ENCODE data around the gene NTN1. TPM values are rescaled to one million over a fixed set of nuclear protein-coding genes. Genes with fewer than 3 reads are reported as not detected.
A peak's percentile ranks its signal among the peaks of the same experiment; 100 is the strongest.

The NTN1 gene
- total RNA-seq, 2 experiments from 2014 or later, result 0.09 TPM; not detected in 1

DNA sequence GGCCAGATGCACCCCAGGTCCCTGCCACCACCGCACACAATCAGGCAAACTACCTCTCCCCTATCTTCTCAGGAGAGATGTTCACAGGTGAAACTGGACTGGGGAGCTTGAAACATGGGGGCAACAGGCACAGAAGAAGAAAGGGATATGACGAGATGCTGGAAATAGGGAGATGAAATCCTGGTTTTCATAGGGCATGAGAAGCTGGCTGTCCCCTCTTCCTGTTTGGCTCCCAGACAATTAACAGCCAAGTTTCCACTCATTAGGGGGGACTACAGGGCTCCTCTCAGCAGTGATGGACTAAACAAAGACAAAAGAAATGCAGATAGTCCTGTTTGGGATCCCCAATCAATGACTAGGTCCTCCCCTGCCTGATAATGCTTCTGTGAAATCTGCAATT lies 266.0 kb downstream of the NTN1 start:
- Mint-ChIP-seq H3K27me3 (no peaks in the 10 kb centered on the region), H3K4me1 (peaks cover 22% of the 10 kb centered on the region), H3K9me3 (no peaks in the 10 kb centered on the region), H3K27ac (no peak overlapping the region), H3K36me3 (no peaks in the 10 kb centered on the region), H3K4me3 (no peak overlapping the region)
- no peak for ATAC-seq (ENCODE audit: low read depth)
- no peak for DNase-seq
- POLR2A ChIA-PET, result no interaction called here

DNA sequence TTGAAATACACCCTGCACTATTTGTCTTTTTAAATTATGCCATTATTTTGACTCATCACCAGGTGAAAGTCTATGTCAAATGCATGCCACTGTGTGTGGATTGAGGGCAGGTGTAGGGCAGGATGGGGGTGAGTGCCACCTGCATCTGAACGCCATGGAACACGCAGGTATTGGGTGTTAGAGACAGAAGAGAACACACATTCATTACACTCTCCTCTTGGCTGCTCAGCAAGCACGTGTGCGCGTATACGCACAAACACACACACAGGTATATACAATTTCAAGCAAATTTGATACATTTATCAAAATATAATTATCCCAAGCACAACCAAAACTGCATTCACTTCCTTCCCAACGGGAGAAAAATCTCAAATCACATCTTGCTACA lies 268.9 kb downstream of the NTN1 start:
- peak overlapping the region; percentile 11 for H3K4me3 Mint-ChIP-seq

DNA sequence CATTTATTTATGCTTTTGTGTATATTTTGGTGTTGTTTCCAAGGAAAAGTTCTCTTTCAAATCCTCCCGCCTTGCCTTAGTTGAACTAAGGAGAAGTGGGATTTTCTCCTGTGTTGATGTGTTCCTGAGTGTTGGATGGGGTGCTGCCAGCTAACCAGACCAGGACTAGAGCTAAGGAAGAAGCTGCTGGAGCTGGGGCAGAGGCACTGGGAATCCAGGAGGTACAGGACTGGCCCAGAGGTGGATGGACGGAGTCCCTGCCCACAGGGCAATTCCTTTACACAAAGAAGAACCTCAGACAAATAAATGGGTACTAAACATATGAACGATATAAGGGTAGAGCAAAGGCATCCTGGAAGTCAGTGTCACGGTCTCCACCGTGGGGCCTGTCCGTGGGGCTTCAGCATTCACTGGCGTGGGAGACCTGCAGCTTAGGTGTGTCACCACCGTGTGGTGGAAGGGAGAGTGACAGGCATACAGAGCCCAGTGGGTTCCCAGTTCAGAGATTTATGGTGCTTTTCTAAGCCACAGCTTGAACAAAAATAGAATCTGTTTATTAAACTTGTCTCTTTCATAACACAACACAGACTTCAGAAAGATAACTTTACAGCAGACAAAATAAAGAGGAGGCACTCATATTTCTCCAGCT lies 270.7 kb downstream of the NTN1 start:
- Mint-ChIP-seq H3K27ac (no peak overlapping the region), H3K36me3 (no peaks in the 10 kb centered on the region), H3K9me3 (no peaks in the 10 kb centered on the region), H3K4me3 (no peak overlapping the region), H3K27me3 (no peaks in the 10 kb centered on the region), H3K4me1 (peaks cover 25% of the 10 kb centered on the region)
- peak; percentile 72 for ATAC-seq (ENCODE audit: low read depth)
- POLR2A ChIA-PET, result no interaction called here
- DNase-seq, result peak; percentile 47

More for the DNA sequence above, 268.9 kb downstream of the NTN1 start:
- H3K36me3 Mint-ChIP-seq, result no peaks in the 10 kb centered on the region
- H3K9me3 Mint-ChIP-seq, result no peaks in the 10 kb centered on the region
- POLR2A ChIA-PET, result no interaction called here
- DNase-seq (no peak), ATAC-seq (ENCODE audit: low read depth) (no peak)
- peak overlapping the region; percentile 55 for H3K27ac Mint-ChIP-seq
- no peaks in the 10 kb centered on the region for H3K27me3 Mint-ChIP-seq
- peaks cover 25% of the 10 kb centered on the region for H3K4me1 Mint-ChIP-seq

GRCh38 chr17:9292561-9292941 lies 271.2 kb downstream of the NTN1 start:
- H3K9me3 Mint-ChIP-seq, result no peaks in the 10 kb centered on the region
- DNase-seq (no peak), ATAC-seq (ENCODE audit: low read depth) (no peak)
- no peak overlapping the region for H3K4me3 Mint-ChIP-seq
- H3K27me3 Mint-ChIP-seq, result no peaks in the 10 kb centered on the region
- H3K27ac Mint-ChIP-seq, result no peak overlapping the region
- H3K36me3 Mint-ChIP-seq, result no peaks in the 10 kb centered on the region
- peaks cover 25% of the 10 kb centered on the region for H3K4me1 Mint-ChIP-seq
- POLR2A ChIA-PET, result no interaction called here

Other genes with a start within 250 kb of the NTN1 start
- under 1 TPM; 0.94 to 0.97 TPM for gene MFSD6L, start 222.1 kb upstream of the NTN1 start, total RNA-seq
- 10 to 100 TPM; 15.8 to 18.5 TPM for gene PIK3R6, start 153.8 kb upstream of the NTN1 start, total RNA-seq
- gene PIK3R5, start 55.8 kb upstream of the NTN1 start, total RNA-seq, result 10 to 100 TPM; 81.4 to 84.0 TPM